Stimulated activated CD8-positive, alpha-beta memory T cell treated with anti-CD3 and anti-CD28 coated beads, Interleukin-4, amount 100 ng/mL, for 48 hours (primary cell): ENCODE measurements around the gene DUOX2.
A peak's percentile ranks its signal among the peaks of the same experiment; 100 is the strongest.

Experiments
- DNase-seq: peaks from one replicate; pipeline ENCODE4 v3.0.0-alpha.2; 2020

Gene DUOX2

DNA sequence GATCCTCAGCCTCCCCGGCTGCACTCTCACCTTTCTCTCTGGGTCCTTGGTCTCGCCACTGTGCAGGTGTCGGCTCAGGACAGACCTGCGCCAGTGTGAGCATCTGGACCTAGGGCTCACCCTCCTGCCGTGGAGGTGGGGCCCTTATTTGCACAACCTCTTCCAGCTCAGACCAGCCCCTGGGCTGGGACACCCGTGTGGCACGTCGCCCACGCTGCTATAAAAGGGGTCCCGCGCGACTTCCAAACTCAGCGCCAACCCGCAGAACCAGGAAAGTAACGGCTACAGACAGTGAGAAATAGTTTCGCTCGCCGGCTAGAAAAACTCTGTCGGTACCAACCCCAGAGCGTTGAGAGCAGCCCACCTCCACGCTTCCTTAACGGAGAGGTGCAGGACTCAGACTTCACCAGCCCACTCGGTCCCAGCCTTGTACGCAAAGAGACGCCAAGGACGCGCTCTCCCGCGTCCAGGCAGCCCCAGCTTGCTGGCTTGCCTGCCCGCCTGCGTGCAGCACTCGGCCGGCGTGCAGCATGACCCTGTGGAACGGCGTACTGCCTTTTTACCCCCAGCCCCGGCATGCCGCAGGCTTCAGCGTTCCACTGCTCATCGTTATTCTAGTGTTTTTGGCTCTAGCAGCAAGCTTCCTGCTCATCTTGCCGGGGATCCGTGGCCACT, at the start of gene DUOX2, which contains the start of gene DUOXA2:
DUOX2 (minus strand) TSS at position 97 of the 675 bp plus-strand sequence. CDS start 761 bp downstream, outside the sequence.
DUOXA2 (plus strand) TSS at position 251 of the 675 bp plus-strand sequence; CDS start at position 531, 280 bp downstream.
- DNase-seq: no peak

- DNase-seq: no peak
These were observed 49.5 kb upstream of the DUOX2 start for GRCh38 chr15:45163508-45163856.

DNA sequence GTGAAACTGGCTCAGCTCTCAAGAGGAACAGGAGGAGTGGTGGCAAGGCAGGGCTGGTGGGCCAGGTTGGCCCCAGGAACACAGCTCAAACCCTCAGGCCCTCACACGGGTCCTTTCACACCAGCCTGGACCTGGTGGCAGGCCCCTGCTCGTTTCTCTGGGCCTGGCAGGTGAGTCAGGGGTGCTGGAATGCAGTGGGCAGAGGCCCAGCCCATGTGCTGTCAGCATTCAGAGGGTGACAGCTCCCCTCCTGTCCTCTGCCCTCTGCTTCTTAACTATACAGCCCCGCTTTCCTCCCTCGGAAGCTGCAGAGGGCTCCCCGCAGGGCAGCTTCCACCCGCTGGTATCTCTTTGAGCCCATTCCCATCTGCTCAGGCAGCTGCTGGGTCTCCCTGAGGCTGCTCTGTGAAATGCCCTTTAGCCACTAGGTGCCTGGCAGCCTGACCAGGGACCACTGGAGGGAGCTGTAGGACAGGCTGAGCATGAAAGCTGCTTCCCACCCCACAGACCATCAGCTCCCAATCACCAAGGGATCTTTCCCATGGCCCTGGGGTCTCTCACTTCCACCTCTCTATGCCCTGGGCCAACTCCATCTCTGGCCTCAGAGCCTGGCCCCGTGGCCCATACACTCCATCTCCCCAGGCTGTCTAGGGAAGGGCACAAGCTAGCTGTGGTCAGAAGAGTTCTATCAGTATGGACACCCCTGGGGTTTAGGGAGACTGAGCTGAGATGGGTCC, 49.0 kb upstream of the DUOX2 start:
- DNase-seq: peak; percentile 79

DNA sequence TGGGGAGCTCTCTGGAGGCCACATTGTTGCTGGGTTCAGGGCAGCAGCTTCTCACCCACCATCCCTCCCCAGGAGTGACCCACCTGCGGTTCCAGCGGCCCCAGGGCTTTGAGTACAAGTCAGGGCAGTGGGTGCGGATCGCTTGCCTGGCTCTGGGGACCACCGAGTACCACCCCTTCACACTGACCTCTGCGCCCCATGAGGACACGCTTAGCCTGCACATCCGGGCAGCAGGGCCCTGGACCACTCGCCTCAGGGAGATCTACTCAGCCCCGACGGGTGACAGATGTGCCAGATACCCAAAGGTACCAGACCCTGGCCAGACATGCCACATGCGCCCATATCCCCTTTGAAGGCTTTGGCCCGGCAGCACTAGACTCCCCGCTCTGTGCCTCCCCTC, 47.7 kb upstream of the DUOX2 start:
- DNase-seq: no peak

DNA sequence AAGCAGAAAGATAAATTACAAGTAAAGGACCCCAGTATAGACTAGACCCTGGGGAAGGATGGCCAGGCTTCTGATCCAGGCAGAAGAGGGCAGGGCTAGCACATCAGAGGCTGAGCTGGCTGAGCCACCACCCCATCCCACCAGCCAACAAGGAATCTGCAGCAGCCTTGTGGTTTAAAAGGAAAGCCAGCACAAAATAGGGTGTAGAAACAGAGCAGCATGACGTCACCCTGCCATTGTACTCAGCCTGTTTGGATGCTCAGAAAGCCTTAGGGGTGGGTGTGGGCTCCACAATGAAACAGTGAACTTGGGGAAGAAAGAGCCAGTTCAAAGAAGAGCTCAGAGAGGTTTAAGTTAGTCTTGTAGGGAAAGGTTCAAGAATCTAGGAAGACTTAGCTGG, 44.0 kb upstream of the DUOX2 start:
- peak; percentile 51 for DNase-seq

GRCh38 chr15:45156744-45157455, 42.9 kb upstream of the DUOX2 start:
- no peak for DNase-seq

- no peak for DNase-seq
These were observed 41.8 kb upstream of the DUOX2 start for GRCh38 chr15:45155739-45156138.

DNA sequence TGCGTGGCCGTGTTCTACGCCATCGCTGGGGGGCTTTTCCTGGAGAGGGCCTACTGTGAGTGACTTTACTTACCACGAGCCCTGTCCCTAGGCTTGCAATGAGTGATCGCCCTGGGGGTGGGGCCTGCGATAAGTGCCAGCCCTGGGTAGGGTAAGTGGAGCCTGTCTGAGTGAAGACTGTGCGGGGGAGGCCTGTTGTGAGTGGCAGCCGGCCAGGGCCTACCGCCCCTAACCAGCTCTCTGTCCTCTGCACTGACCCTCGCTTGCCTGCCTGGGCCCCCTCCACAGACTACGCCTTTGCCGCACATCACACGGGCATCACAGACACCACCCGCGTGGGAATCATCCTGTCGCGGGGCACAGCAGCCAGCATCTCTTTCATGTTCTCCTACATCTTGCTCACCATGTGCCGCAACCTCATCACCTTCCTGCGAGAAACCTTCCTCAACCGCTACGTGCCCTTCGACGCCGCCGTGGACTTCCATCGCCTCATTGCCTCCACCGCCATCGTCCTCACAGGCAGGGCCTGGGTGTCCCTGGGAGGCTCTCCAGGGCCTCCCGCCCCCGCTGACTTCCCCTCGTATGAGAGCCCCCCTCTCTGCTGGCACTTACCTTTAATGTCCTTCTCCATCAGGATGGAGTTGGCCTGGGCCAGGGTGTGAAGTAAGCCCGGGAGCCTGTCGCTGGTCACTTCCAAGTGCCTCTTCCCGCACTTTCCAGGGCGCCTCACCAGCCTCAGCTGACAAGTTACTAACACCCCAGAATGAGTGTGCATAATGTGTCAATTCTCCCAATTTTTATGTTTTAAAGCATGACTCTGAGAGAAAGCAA, 38.2 kb upstream of the DUOX2 start:
- DNase-seq: no peak

DNA sequence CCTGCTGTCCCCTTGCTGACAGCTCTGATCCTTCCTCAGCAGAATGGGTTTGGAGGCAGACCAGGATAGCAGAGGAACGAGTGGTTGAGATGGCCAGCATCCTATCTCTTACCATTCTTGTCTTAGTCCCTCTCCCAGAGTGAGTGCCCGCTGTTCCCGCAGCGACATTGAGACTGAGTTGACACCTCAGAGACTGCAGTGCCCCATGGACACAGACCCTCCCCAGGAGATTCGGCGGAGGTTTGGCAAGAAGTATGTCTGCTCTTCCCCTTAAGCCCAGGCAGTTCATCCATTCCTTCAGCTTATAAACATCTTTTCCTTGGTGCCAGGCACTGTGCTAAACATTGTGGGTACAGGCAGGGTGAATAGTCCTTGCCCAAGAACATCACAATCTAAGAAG, 37.0 kb upstream of the DUOX2 start:
- no peak for DNase-seq

DNA sequence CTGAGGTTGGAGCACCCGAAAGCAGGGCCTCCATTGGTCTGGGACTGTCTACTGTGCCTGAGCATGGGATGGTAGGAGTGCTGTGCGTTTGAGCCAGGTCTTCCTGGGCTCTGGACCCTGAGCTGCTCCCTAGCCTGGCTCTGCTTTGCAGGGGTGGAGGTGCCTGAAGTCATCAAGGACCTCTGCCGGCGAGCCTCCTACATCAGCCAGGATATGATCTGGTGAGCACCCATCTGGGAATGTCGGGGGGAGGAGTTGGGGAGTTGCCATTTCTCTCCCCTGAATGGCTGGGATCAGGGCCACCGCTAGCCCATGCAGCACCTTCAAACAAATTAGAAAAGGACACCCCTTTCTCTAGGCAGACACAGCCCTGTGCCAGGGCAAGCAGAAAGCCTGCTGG, 36.5 kb upstream of the DUOX2 start:
- DNase-seq: no peak

GRCh38 chr15:45149060-45149459, 35.1 kb upstream of the DUOX2 start:
- no peak for DNase-seq

DNA sequence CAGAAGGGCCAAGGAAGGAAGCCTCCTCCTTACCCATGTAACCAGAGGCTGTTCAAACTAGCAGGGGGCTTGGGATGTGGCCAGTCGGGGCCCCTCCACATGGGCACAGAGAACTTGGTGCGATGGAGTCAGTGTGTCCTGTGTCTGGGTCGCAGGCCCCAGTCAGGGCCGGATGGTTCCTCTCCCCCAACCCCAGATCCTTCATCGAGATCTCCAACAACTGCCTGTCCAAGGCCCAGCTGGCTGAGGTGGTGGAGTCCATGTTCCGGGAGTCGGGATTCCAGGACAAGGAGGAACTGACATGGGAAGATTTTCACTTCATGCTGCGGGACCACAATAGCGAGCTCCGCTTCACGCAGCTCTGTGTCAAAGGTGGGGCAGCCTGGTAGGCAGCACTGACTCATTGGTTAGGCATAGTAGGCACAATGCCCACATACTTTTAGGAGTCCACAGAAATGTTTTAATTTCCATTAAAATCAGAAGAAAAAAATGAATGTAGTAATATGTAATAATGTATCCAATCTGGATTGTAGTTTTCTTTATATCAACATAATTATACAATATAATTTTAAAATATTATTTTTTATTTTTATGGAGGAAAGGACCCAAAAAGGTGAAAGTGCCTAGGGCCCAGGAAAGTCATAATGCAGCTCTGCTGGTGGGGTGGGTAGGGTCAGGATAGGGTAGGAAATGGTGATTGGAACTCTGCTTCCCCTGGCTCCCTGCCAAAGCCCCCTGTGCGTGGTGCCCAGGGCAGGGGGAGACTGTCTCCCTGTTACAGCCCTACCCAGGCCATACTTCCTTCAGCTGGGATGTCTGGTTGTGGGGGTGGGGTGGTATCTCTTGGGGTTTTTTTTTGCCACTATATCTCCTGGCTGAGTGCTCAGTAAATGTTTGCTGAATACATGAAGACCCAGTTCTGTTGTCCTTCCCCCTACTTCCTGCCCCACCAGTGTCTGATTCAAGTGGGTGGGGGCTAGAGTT, 34.4 kb upstream of the DUOX2 start:
- DNase-seq: no peak

- DNase-seq: no peak
These were observed 33.6 kb upstream of the DUOX2 start for GRCh38 chr15:45147606-45148005.

GRCh38 chr15:45146405-45146804, 32.4 kb upstream of the DUOX2 start:
- DNase-seq: no peak

- DNase-seq: no peak
These were observed 30.8 kb upstream of the DUOX2 start for GRCh38 chr15:45144775-45145174.

DNA sequence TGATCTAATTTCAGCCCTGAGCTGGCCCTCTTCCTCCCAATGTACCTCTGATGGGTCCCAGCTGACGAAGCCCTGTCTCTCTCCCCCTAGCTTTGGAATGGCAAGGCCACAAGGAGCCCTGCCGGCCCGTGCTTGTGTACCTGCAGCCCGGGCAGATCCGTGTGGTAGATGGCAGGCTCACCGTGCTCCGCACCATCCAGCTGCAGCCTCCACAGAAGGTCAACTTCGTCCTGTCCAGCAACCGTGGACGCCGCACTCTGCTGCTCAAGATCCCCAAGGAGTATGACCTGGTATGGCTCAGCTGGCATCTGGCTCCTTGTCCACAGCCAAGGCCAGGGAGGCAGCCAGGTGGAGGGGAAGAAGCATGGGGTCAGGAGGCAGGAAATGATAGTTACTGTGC, 30.0 kb upstream of the DUOX2 start:
- no peak for DNase-seq

DNA sequence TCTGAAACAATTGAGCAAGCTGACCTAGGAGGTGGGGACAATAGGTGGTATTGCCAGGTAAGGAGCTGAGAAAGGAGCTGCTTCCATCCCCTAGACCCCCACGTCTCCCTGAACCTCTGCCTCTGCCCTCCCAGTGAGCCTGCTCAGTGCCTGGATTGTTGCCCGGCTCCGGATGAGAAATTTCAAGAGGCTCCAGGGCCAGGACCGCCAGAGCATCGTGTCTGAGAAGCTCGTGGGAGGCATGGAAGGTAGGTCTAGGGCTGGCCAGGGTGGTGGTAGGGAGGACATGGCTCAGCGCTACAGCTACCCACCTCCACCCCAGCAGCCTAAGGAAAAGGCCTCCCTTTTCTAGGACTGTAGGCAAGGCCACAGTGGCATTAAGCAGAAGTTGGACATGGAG, 29.1 kb upstream of the DUOX2 start:
- no peak for DNase-seq

DNA sequence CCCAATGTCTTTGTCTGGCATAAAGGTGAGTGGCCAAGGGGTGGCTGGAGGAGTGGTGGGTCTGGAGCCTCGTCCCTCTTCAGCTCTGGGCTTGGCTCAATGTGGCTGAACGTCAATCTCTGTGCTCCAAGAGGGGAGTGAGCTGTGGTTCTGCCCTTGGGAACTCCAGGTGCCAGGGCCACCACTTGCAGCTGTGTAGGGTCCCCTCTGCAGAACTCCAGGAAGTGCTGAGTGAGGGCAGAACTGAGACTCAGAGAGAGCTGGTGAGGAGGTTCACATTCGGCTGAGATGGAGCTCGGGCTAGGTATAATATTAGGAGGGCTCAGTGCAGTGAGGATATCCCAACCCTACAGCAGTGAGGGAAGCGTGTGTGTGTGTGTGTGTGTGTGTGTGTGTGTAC, 27.4 kb upstream of the DUOX2 start:
- DNase-seq: no peak

GRCh38 chr15:45140557-45141250, 26.7 kb upstream of the DUOX2 start:
- DNase-seq: no peak

- DNase-seq: no peak
These were observed 25.8 kb upstream of the DUOX2 start for GRCh38 chr15:45139770-45140169.
